KMS-11 (cell line): ENCODE measurements around the gene UCN3.

Experiments
- H2AFZ ChIP-seq: fragments of 200-600 bp; sonication (generic); 2 replicates; pipeline ENCODE4 v1.6.1; 2016; ENCODE audit warnings: antibody characterized with exemption, mixed run types, low read depth
- H3K27ac ChIP-seq: fragments of 200-600 bp; sonication (generic); 2 replicates; pipeline ENCODE4 v1.6.1; 2016; ENCODE audit warnings: mild to moderate bottlenecking, mixed run types
- H3K27me3 ChIP-seq: fragments of 200-600 bp; sonication (generic); 2 replicates; pipeline ENCODE4 v1.6.1; 2017; ENCODE audit warnings: mild to moderate bottlenecking, low read depth, mixed run types, moderate library complexity; ENCODE audit not compliant: insufficient read depth
- H3K36me3 ChIP-seq: fragments of 200-600 bp; sonication (generic); 2 replicates; pipeline ENCODE4 v1.6.1; 2017; ENCODE audit warnings: mild to moderate bottlenecking, mixed run types; ENCODE audit not compliant: insufficient read depth
- H3K4me1 ChIP-seq: fragments of 200-600 bp; sonication (generic); 2 replicates; pipeline ENCODE4 v1.6.1; 2016; ENCODE audit warnings: mild to moderate bottlenecking, low read depth, mixed run types; ENCODE audit not compliant: poor library complexity, severe bottlenecking
- H3K4me2 ChIP-seq: fragments of 200-600 bp; sonication (generic); 2 replicates; pipeline ENCODE4 v1.7.0; 2016; ENCODE audit warnings: mild to moderate bottlenecking, mixed run types
- H3K4me3 ChIP-seq: fragments of 200-600 bp; sonication (generic); IDR thresholded peaks from 2 replicates; pipeline ENCODE4 v1.6.1; 2017; ENCODE audit warnings: low read depth, low read length, mixed read lengths; ENCODE audit not compliant: insufficient read depth
- H3K79me2 ChIP-seq: fragments of 200-600 bp; sonication (generic); 2 replicates; pipeline ENCODE4 v1.6.1; 2016; ENCODE audit warnings: low read depth, mixed run types; ENCODE audit not compliant: insufficient read depth
- H3K9ac ChIP-seq: fragments of 200-600 bp; sonication (generic); 2 replicates; pipeline ENCODE4 v1.6.1; 2016; ENCODE audit warnings: mild to moderate bottlenecking, mixed run types
- H4K20me1 ChIP-seq: fragments of 200-600 bp; sonication (generic); 2 replicates; pipeline ENCODE4 v1.6.1; 2016; ENCODE audit warnings: mild to moderate bottlenecking, mixed run types; ENCODE audit not compliant: insufficient read depth
- CTCF ChIP-seq: fragments of 200-600 bp; sonication (generic); conservative IDR thresholded peaks from 2 replicates; pipeline ENCODE4 v1.6.1; 2017; ENCODE audit warnings: low read depth, mild to moderate bottlenecking, antibody characterized with exemption, low read length, moderate library complexity, mixed read lengths

The UCN3 gene

GRCh38 chr10:5364890-5365338, at the start of gene UCN3:
Gene UCN3, plus strand, starts transcription at chr10:5364966. Its CDS starts 8,755 bp downstream, at chr10:5373721.
- no peaks in the 10 kb centered on the region for H4K20me1 ChIP-seq
- no peaks in the 10 kb centered on the region for H3K27me3 ChIP-seq
- no peak within 1 kb of the TSS for H3K27ac ChIP-seq
- no peak within 1 kb of the TSS for H3K4me3 ChIP-seq
- H2AFZ ChIP-seq, result no peak within 1 kb of the TSS
- no peaks in the 10 kb centered on the region for H3K79me2 ChIP-seq
- H3K4me1 ChIP-seq, result no peaks in the 10 kb centered on the region
- H3K9ac ChIP-seq, result no peak within 1 kb of the TSS
- no peak within 1 kb of the TSS for H3K4me2 ChIP-seq
- TF ChIP-seq CTCF, result no peak
- H3K36me3 ChIP-seq, result no peaks in the 10 kb centered on the region

GRCh38 chr10:5317547-5318107, 47.1 kb upstream of the UCN3 start:
- no peak overlapping the region for H3K4me3 ChIP-seq
- no peak overlapping the region for H3K27ac ChIP-seq
- H3K9ac ChIP-seq, result no peak overlapping the region
- H3K4me1 ChIP-seq, result no peaks in the 10 kb centered on the region
- no peak overlapping the region for H2AFZ ChIP-seq
- H3K27me3 ChIP-seq, result no peaks in the 10 kb centered on the region
- H3K79me2 ChIP-seq, result no peaks in the 10 kb centered on the region
- no peak overlapping the region for H3K4me2 ChIP-seq
- no peaks in the 10 kb centered on the region for H4K20me1 ChIP-seq
- H3K36me3 ChIP-seq, result no peaks in the 10 kb centered on the region
- TF ChIP-seq CTCF, result no peak

GRCh38 chr10:5318148-5318547, 46.6 kb upstream of the UCN3 start:
- no peaks in the 10 kb centered on the region for H3K79me2 ChIP-seq
- H4K20me1 ChIP-seq, result no peaks in the 10 kb centered on the region
- H3K27me3 ChIP-seq, result no peaks in the 10 kb centered on the region
- no peak for TF ChIP-seq CTCF
- no peak overlapping the region for H3K4me3 ChIP-seq
- no peak overlapping the region for H3K4me2 ChIP-seq
- H3K9ac ChIP-seq, result no peak overlapping the region
- H3K4me1 ChIP-seq, result no peaks in the 10 kb centered on the region
- H3K27ac ChIP-seq, result no peak overlapping the region
- H3K36me3 ChIP-seq, result no peaks in the 10 kb centered on the region
- no peak overlapping the region for H2AFZ ChIP-seq

- Histone ChIP-seq H3K4me2 (no peak overlapping the region), H3K36me3 (no peaks in the 10 kb centered on the region), H3K9ac (no peak overlapping the region), H3K27ac (no peak overlapping the region), H4K20me1 (no peaks in the 10 kb centered on the region), H3K27me3 (no peaks in the 10 kb centered on the region), H3K4me1 (no peaks in the 10 kb centered on the region), H2AFZ (no peak overlapping the region), H3K79me2 (no peaks in the 10 kb centered on the region), H3K4me3 (no peak overlapping the region)
- TF ChIP-seq CTCF, result no peak
These were observed 44.9 kb upstream of the UCN3 start for GRCh38 chr10:5319863-5320262.
